CD4-positive, alpha-beta T cell treated with Interleukin-6 for 4 hours (primary cell): ENCODE data around the gene DMD.
"Not testable (repeated sequence)": the region's sequence is repeated elsewhere in the genome, so short reads cannot be mapped to it uniquely, and the experiment has no call there.

Source experiments
- DNase-seq: peaks from one replicate; pipeline ENCODE4 v3.0.0-alpha.2; 2020; ENCODE audit warnings: mixed read lengths

Gene DMD

DNA sequence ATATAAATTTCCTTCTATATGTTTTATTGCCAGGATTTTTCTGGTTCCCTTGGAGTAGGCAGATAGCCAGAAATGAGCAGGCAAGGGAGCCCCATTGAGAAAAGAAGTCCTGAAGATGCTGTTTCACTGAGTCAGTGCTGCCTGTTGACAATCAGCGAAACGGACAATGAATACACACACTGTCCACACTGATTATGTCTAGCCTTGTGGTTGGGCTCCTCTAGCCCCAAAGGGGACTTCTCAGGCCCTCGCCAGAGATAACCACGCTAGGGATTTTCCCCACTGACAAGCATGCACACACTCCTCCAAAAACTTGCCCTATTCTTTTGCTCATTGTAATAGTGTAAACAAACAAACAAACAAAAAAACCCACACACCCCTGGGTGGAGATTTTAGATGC is 369.3 kb downstream of the DMD start:
- no peak for DNase-seq

DNA sequence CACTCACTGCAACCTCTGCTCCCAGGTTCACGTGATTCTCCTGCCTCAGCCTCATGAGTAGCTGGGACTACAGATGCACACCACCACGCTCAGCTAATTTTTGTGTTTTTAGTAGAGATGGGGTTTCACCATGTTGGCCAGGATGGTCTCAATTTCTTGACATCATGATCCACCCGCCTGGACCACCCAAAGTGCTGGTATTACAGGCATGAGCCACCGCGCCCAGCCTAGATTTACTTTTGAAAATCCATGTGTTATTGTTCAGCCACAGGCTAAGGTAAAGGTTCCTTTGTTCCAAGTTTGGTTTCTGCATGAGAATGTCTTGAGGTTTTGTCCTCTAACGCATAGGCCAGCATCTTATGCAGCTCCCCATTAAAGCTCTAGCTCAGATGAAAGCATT is 371.6 kb downstream of the DMD start:
- DNase-seq: no peak

DNA sequence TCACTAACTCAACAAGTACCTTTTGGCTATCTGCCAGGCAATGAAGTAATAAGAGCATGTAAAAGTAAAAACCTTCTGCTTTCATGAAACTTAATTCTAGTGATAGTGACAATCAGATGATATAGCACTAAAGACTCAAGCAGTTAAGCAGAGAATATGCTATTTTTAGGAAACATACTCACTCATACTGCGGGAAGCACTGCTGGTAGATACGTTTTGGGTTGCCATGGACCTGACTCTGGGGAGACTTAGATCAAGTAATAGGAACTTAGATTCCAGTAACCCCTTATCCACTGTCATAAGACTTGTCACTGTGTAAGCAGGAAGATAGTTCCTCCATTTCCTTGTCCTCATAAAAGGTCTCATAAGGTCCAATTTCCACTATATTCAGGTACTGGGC is 386.3 kb downstream of the DMD start:
- DNase-seq: no peak

DNA sequence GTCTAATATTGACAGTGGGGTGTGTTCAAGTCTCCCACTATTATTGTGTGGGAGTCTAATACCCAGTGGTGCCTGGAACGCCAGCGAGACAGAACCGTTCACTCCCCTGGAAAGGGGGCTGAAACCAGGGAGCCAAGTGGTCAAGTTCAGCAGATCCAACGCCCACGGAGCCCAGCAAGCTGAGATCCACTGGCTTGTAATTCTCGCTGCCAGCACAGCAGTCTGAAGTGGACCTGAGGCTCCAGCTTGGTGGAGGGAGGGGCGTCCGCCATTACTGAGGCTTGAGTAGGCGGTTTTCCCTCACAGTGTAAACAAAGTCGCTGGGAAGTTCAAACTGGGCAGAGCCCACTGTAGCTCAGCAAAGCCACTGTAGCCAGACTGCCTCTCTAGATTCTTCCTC is 407.3 kb downstream of the DMD start:
- DNase-seq: no peak

DNA sequence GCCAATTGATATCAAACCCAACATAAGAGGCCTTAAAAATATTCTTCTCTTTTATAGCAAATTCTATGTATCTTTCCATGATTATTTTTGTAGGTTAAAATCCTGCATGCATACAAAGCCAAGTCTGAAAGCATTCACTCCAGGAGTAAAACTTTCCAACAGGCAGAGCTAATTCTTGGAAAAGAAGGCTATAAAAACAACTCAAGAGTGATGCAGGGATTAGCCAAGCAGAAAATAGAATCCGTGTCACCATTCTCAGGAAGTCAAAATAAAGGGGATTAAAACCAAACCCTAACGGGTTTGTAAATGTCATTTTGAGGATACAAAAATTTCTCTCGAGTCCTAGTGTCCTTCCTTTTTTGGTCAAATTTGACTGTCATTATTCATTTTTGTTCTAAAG is 412.4 kb downstream of the DMD start:
- no peak for DNase-seq

DNA sequence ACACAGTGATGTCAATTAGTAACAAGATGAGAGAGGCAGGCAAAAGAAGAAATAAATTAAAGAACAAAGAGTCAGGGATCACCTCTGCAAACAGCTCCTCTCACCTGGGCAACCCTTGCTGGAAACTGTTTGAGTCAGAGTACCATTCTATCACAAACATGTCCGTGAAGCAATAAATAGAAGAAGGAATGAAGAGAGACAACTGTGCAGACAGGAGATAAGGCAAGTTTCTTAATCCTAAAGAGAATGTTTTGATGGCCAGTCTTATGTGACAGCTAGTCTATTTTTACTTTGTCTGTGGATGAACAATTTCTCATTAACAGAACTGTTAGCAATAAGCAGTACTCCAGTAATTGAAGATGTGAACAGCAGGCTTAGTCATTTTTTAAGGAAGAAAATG is 422.4 kb downstream of the DMD start:
- DNase-seq: no peak

DNA sequence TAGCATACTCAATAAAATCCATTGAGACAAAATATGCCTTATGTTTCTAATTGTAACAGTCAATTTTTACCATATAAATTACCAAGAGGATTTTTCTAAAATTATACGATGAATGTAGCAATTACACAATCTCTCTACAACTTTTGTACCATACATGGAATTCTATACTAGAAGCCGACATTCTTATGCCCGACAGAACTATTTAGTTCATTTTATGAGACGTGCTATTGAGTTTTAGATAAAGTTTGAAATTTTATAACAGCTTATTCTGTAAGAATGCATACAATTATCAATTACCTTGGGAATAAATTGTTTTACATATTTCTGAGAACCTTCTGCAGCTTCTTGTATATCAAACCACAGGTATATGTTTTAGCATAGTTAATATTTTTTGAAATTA is 431.2 kb downstream of the DMD start:
- no peak for DNase-seq

DNA sequence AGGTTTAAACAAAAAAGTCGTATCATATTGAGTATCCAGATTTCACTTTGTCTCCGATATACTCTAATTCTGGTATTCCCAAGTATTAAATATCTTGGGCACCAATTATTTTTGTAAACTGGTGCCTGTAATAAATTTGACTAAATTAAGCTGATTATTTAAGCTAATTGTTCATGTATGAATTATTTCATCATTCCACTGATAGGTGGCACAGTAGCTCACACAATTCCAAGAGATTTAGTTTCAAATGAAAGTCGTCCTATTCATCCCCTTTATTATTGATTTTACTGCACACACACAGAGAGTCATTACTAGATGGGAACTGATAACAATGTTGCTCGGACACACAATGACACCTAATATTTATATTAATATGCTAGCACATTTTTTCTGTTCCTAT is 432.4 kb downstream of the DMD start:
- no peak for DNase-seq

DNA sequence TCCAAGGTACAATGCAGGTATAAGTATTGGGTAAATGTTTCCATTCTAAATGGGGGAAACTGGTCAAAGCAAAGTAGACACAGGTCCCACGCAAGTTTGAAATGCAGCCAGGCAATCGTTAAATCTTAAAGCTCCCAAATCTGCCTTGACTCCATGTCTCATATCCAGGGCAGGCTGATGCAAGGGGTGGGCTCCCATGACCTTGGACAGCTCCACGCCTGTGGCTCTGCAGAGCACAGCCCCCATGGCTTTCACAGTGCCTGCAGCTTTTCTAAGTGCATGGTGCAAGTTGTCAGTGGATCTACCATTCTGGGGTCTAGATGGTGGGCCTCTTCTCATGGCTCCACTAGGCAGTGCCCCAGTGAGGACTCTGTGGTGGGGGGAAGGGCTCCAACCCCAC is 436.4 kb downstream of the DMD start:
- DNase-seq: no peak

DNA sequence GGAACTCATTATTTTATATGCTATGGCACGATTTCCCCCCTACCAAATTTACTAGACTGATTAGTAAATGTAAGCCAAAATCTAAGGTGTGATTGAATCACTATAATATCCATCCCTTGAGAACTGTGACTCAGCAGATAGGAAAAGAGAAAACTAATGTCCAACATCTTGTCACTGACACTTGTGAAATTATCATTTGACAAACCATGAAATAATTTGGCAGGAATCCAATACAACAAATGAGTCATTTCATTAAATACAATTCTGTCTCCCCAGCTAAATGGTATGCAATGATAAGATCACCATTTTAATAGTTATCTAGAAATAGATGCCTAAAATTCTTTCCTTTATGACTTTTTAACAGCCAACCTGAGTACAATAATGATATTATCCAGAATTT is 462.3 kb downstream of the DMD start:
- DNase-seq: no peak

DNA sequence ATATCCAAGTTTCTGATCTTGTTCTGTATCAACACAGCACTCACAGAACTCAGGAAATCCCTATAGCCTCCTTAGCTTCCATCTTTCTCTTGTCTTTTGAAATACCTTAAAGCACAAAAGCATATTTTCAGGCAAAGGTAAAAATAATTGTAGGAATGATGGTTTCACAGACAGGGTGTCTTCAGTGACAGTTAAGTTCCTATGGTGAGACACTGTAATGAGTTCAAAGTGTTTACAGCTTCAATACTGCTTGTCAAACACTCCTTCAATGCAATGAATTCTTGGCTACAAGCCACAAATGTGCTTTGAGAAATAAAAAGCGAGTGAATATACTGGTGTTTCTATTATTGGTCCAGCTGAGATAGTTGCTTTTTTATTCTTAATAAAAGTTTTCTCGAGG is 466.0 kb downstream of the DMD start:
- DNase-seq: no peak

DNA sequence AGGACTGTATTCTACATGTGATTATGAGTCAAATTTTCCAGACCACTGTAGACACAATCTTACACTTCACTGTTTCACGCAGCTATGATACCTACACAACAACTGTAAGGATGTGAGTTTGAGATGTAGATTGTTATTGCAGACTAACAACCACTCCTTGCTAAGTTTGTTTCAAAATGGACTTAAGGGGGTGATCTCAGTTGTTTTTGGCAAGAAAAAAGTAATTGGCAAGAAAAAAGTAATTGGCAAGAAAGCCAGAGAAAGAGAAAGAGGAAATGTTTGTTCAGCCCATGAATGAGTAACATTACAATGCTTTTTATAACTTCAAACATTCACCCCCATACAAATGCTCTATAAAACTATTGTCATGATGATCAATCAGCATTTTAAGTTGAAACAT is 466.4 kb downstream of the DMD start:
- DNase-seq: no peak

DNA sequence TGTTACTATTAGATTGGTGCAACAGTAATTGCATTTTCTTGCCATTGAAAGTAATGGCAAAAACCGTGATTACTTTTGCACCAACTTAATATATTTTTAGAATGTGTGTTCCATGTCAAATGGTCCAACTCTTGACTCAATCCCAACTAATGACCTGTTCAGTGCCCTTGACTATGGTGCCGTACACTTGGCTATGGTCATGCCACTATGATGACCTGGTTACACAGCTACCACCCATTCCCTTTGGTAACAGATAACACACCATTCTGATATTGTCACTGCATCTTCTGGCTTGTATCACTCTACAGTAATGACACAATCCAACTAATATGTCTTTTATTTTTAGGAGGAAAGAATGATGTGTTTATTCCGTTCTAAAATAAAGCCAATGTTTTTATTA is 469.4 kb downstream of the DMD start:
- DNase-seq: no peak

DNA sequence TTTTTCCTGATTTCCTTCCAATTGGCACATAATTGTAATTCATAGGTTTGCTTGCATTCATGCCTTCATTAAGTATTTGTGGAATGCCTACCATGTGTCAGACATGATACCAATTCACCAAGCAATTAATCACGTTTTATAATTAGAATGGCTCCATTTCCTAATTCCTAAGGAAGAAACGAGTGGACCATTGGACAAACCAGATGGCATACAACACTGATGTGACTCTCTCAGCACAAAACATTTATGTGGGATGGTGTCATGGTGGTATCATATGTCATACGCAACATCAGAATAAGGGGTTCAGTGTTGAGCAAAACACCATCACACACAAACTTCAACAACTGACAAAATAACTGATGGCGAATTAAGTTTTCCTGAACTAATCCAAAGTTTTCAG is 502.8 kb downstream of the DMD start:
- DNase-seq: no peak

DNA sequence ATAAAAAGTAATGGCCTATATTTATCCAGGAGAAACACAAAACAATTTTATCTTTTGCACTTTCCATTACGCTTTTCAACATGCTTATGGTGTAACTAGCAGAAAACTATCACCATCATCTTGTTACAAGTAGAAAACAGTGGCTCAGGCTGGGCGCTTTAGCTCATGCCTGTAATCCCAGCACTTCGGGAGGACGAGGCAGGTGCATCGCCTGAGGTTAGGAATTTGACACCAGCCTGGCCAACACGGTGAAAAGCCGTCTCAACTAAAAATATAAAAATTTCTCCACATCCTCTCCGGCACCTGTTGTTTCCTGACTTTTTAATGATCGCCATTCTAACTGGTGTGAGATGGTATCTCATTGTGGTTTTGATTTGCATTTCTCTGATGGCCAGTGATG is 506.0 kb downstream of the DMD start:
- DNase-seq: not testable (repeated sequence)

DNA sequence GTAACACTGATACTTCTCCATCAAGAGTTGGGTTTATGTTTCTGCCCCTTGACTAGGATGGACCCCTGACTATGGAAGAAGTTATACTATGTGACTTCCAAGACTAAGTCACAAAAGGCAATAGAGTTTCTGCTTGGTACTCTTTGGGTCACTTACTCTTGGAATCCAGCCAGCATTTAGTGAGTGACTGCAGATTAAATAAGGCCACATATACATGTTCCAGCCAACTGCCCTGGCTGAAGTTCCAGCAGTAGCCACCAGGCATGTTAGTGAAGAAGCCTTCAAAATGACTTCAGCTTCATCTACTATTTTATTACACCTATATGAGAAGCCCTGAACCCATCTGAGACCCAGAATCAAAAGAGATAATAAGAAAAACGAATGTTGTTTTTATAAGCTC is 524.0 kb downstream of the DMD start:
- no peak for DNase-seq

DNA sequence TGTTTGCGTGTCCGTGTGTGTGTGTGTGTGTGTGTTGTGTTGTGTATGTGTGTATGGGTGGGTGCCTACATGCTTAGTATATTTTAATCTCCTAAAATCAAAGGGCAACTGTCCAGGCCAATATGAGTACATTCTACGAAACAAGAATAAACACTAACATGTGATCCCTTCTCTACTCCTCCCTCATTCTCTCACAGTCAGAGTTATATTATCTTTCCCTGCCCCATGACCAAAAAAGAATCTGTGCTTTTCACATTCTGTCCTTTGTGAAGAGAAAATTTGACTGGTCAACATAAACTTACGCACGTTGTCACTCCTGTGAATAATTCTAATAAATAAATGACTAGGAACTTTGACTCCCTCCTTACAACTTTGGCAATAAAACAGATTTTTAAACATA is 532.9 kb downstream of the DMD start:
- DNase-seq: no peak

DNA sequence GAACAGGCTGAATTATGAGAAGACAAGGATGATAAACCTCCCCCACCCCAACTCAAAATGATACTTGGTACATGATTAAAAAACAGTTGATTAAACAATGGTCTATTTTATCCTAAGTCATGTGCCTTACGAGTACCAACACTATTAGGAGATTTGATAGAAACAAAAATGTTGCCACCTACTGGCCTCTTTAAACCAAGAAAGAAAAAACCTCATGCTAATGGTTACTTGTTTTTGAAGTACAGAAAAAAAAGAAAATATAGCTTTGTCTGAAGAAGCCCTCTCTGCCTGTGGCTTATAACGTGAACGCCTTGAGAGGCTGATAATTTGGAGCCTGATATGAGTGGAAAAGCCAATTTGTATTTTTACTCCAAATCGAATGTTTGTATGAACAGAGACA is 538.2 kb downstream of the DMD start:
- no peak for DNase-seq

DNA sequence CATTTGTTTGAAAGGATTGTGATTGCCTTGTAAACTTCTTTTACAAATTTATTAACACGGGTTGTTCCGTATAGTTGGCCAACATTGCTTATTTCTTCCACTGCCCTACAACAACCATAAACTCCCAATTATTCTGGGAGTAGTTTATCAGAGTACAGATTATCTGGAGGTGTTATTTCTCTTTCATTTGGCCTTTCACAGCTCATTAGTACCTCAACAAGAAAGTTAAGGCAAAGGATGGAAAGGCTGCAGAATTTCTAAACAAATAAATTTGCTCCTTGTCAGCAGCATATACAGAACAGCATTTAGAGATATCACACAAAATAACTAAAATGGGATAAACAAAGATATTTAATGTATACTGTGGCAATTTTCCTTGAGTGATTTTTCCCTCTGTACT is 548.8 kb downstream of the DMD start:
- DNase-seq: no peak

DNA sequence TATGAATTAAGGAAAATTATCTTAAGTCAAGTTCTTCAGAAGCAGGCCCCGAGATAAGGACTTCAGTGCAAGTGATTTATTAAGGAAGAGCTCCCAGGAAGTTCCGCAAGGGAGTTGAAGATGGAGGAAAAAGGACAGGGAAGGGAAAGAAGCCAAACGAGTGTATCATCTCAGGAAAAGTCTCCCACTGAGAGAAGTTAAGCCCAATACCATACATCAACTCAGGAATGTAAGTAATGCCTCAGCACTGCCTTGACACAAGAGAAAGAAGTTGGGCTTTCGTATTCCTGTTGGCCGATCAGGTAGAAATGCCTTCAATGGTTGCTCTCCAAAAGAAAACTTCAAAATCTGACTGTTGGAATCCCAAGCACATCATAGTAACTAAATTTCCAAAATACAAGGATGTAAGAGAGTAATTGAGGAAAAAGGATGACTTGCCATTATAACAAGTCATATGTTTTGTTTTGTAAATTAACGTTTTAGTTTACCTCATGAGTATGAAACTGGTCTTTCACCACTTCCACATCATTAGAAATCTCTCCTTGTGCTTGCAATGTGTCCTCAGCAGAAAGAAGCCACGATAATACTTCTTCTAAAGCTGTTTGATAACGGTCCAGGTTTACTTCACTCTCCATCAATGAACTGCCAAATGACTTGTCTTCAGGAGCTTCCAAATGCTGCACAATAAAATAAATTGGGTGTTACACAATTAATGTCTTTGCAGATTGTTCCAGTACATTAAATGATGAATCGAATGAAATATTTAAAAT is 566.7 kb downstream of the DMD start:
- DNase-seq: no peak

DNA sequence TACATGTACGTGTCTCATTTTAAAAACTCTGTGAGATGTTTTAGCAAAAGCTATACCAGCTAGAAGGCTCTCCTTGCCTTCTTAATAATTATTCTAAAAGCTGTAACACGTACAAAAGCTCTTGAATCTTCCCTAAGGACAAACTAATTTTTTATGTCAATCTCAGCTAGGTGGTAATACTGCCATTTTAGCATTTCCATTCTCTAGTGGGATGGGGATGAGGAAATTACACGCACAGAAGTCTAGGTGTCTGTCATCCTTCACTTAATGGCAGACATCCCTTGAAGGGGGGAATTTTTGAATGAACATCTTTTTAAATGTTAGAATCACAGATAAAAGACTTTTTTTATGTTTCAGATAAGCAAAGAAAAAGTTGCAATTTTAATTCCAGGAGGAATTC is 569.1 kb downstream of the DMD start:
- DNase-seq: no peak

DNA sequence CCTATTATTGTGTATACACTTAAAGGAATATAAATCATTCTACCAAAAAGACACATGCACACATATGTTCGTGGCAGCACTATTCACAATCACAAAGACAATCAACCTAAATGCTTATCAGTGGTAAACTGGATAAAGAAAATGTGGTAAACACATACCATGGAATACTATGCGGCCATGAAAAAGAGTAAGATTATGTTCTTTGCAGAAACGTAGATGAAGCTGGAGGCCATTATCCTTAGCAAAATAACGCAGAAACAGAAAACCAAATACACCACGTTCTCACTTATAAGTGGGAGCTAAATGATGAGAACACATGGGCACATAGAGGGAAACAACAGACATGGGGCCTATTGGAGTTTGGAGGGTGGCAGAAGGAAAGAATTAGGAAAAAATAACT is 593.2 kb downstream of the DMD start:
- DNase-seq: no peak

DNA sequence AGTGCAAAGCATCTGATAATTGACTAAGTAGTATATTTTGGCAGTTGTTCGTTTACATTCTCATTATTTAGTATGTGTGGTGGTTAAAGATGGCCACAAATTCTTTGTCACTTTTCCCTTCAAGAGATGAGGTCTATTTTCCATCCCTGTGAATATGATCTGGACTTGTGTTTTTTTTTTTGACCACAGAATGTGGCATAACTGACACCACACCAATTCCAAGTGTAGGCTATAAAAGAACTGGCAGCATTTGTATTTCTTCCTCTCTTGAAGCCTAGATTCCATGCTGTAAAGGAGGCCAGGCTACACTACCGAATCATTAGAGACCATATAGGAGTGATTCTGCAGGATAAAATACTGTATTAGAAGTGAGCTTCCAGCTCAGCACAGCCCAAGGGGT is 596.6 kb downstream of the DMD start:
- no peak for DNase-seq

DNA sequence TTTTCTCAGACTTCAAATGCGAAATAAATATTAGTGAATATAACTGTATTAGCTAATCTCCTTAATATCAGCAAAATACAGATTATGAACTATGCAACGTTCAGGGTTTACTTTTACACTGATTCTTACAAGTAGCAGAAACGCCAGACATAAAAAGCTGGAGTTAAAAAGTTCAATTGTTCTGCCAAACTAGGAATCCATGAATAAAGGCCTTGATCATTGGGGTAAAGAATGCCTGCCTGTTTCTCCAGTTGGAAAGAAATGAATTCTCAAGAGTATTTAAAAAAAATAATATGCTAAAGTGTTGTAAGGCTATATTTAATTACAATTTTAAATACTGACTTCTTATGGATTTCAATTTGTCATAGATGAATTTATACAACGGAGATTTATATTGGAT is 612.2 kb downstream of the DMD start:
- DNase-seq: no peak

DNA sequence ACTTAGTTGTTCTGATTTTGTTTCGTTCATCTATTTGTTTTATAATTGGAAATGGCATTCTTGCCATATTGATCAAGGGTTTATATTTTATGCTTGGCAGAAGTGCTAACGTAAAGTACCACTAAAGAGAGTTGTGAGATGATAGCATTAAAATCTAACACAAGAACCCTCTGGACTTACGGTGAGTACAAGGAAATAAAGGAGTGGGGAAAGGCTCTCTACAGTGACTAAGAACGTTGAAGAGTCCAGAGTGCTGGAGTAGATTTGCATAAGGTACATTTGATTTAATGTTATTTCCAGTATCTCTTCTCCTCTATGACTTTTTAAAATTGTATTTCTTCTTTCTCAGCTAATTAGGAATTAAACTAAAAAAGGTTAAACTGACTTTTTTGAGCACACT is 612.6 kb downstream of the DMD start:
- DNase-seq: no peak

DNA sequence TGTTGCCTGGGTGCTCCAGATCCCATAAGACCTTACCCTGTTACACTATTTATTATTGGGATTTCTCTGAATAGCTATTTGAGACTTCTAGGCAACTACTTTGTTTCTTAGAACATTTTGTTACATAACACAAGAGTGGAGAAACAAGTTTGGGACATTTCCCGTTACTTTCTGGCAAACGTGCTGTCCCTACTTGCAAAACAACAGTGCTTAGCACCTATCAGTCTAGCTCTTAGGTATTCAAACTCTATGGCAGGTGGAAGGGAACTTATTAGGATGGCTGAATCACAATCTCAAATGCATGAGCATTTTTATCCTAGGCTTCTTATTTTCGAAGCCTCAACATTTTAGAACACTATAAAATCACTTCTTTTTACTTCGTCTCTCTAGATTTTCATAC is 613.6 kb downstream of the DMD start:
- no peak for DNase-seq
